ENCODE results near the gene MFGE8.

MFGE8 gene

GRCh38 chr15:88917760-88918159 lies 4.6 kb upstream of the MFGE8 start:
- FAIRE-seq, result no peak

DNA sequence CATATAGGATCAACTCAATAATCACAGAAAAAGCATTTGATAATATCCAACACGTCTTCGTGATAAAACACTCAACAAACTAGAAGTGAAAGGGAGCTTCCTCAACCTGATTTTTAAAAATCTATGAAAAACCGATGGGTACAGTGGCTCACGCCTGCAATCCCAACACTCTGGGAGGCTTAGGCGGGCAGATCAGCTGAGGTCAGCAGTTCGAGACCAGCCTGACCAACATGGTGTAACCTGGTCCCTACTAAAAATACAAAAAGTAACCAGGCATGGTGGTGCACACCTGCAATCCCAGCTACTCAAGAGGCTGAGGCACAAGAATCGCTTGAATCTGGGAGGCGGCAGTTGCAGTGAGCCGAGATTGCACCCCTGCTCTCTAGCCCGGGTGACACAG lies 2.2 kb upstream of the MFGE8 start:
- FAIRE-seq, result no peak

DNA sequence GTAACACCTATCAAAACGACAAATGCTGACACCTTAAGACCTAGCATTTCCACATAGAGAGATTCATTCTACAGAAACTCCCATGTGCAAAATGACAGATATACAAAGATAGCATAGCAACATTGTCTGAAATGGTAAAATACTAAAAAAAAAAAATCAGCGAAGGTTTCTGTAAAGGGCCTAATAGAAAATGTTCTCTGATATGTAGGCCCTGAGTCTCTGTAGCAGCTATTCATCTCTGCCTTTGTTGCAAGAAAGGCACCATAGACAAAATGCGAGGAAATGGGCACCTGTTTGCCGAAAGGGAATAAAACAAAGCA lies 631 bp upstream of the MFGE8 start:
- FAIRE-seq, result no peak

DNA sequence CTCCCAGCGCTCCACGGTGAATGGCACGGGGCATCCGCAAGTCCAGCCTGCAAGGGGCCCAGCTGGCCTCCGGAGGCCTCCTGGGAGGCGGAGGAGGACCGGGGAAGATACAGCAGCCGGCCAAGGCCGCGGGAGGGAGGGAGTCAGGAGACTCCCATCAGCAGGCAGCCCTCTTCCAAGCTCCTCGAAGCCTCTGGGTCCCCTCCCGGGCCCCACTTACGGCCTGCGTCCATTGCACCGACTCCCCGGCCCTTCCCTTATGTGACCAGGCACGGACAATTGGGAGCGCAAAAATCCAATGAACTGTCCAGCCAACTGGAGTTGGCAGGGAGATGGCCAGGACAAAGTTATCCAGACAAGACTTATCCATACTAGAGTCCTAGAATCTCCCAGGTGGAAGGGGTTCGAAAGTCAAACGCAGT lies 668 bp downstream of the MFGE8 start:
- no peak for FAIRE-seq

DNA sequence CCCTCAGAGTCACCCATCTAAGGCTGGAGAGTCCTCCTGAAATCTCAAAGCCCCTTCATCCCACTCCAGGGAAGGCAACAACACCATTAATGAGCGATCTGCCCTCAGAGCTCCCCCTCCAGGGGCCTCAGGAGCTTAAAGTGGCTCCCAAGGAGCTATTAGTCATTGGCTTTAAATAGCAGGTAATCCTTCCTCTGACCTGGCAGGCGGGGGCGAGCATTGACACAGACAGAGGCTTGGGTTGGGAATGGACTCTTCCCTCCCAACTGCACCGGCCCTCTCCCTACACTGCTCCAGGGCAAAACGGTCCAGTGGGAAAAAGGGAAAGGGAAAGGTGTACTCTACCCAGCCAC lies 1.4 kb downstream of the MFGE8 start:
- FAIRE-seq, result no peak

GRCh38 chr15:88909956-88910831 lies 3.0 kb downstream of the MFGE8 start:
- no peak for FAIRE-seq

- no peak for FAIRE-seq
Observed at GRCh38 chr15:88908697-88909621, 4.2 kb downstream of the MFGE8 start.

DNA sequence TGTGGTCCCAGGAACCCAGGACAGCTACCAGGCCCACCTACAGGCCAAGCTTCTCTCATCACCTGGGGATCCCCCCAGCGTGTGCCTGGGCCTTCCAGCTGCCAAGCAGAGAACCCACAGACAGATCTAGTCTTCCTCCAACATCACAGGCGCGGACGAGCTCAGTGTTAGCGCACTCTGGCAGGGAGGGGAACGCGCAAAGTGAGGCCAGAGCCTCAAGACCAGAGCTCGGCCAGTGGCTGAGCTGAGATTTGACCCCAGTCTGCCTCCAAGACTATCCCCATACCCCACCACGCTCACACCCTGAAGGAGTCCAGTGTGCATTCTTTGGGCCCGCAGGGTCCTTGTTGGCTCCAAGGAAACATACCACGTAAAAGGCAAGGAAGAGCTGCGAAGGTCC lies 5.1 kb downstream of the MFGE8 start:
- FAIRE-seq, result no peak

DNA sequence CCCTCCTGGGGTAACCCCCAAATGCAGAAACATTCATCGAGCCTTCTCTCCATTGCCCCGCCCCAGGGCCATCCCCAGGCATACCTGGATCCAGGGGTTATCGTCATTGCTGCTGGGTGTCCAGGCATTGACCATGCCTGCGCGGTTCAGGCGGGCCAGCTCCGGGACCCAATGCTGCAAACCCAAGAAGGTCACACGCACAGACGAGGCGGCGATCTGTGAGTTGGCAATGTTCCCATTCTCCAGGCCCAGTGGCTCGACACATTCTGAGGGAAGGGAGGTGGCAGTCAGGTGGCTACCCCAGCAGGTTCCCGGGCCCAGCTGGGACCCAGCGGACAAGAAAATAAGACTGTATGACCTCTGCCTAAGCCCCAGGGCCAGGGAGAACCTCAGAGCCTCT lies 6.1 kb downstream of the MFGE8 start:
- no peak for FAIRE-seq

- FAIRE-seq, result no peak
Observed at GRCh38 chr15:88906551-88906950, 6.6 kb downstream of the MFGE8 start.

GRCh38 chr15:88906130-88906529 lies 7.0 kb downstream of the MFGE8 start:
- no peak for FAIRE-seq

GRCh38 chr15:88905576-88905975 lies 7.6 kb downstream of the MFGE8 start:
- no peak for FAIRE-seq

GRCh38 chr15:88904624-88905327 lies 8.4 kb downstream of the MFGE8 start:
- no peak for FAIRE-seq

GRCh38 chr15:88904257-88904623 lies 8.9 kb downstream of the MFGE8 start:
- no peak for FAIRE-seq

DNA sequence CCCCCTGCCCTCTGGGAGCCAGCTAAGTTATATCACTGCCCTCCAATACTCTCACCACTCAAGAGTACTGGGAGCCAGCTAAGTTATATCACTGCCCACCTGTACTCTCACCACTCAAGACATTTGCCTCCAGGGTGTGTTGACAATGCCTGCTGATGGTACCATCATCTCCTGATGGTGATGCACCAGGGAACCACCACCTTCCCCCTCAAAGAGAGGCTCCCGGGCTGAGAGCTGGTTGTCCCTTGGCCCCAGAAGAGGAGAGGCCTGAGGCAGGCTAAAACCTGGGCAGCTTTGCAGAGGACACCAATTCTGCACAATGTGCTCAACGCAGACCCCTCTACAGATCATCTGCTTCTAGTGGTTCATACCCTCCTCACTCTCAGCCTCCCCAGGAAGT lies 10.3 kb downstream of the MFGE8 start:
- FAIRE-seq, result no peak

DNA sequence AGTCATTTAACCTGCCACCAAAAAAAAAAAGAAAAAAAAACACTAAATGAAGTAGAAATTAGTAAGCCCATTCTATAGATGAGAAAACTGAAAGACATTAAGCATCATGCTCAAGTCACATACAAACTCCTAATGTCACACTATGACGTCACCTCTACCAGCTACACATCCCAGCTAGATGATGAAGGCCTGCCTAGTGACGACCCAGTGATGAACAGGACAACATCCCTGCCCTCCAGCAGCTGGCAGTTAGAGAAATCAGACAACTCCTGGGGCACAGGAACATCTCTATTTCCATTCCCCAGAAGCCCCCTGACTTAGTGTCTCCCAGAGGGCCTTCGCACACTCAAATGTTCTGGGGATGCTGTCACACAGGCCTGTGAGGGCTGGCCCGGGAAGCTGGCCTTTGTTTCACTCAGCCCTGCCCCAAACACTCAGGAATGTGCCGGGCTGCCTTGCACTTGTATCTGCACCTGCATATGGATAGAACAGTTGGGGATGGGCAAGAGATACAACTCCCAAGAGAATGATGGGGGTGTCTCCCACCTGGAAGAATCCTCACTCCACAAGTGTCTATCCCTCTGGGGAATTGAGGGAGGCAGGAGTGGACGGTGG lies 10.9 kb downstream of the MFGE8 start:
- FAIRE-seq, result no peak

DNA sequence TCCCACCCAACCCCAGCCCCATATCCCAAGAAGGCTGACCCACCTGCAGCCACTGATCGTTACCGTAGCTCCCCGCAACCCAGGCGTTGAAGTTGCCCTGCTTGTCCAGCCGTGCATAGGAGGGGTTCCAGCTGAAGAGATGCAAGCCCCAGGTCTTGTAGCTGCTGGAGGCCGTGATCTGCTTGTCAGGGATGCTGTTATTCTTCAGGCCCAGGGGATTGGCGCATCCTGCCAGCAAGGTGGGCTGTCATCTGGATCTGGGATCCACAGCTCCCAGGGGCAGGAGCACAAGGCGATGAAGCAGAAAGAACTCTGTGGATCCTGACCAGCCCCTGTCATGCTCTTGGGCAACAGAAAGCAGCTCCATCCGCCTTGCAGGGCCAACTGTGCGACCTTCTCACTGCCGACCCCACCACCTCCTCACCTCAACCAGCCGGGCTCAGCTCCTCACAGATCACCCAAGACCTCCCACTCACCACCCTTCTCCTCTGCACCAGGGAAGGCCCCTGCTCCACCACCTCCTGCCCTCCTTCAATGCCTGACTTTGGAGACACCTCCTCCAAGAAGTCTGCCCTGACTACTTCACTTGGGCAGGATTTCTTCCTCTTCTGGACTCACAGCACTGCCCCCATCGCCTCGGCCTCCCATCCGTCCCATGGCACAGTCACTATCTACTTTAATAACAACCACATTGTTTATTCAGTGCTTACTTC lies 11.5 kb downstream of the MFGE8 start:
- no peak for FAIRE-seq

DNA sequence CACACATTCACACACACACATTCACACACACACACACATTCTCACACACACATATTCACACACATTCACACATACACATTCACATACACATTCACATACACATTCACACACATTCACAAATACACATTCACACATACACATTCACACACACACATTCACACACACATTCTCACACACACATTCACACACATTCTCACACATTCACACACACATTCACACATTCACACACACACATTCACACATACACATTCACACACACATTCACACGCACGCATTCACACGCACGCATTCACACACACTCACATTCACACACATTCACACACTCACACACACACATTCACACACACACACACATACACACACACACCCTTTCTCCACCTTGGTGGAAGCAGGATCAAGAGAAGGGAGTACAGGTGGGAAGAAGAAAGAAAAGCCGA lies 12.2 kb downstream of the MFGE8 start:
- FAIRE-seq, result no peak

DNA sequence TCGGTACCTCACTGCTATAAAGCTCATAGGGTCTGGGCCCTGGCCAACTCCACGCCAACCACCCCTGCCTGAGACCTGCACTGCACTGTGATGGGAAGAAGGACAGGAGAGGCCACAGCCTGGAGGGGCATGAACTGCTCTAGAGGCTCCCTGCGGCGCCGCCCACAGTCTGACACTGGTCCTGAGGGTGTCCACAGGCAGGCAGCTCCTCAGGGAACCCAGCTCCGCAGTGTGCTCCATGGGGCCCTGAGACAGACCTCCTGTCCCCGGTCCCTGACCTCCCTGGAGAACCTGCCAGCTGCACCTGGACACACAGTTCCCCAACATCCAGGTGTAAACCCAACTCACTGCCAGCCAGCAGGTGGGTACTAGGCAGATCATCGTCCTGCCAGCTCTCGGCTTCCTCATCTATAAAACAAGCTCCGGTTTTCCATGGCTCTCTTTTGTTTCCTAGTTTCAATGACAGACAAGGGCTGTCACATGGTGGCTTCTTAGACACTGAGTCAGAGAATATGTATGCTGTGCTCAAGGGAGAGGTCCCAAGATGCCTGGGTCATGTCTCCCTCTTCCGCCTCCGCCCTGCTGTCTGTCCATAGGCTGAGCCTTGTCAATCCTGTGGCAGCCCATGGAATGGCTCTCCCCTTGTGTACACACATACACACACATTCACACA lies 12.7 kb downstream of the MFGE8 start:
- no peak for FAIRE-seq

DNA sequence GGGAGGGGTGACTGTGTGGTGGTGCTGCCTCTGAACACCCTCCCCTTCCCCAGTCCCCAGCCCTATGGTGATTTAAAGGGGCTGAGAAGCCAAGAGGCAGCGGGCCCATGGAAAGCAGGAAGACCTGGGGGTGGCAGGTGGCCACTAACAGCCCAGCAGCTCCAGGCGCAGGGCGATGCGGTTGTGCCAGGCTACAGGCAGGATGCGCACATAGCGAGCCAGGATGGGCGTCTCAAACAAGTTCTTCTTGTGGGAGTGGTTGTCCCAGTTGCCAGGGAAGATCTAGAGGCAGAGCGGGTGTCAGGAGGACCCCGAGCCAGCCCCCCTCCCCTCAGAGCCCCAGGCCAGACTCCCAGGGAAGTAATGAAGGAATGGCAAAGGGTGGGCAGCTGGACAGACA lies 13.9 kb downstream of the MFGE8 start:
- no peak for FAIRE-seq

DNA sequence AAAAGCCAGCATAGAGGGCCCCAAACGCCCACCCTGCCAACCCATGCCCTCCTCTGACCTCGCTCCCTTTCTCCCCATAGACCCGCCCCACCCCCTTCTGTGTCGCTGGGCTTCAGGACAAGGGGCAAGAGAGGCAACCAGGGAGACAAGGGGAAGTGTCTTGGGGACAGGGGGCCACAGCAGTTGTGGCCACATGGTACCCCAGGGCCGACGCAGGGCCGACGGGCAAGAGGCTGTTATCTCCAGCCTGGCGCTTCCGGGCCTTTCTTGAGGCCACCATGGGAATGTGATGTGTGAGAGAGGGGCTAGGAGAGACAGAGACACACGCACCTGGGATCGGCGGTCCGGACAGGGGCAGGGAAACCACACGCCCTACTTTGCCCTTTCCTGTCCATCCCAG lies 14.4 kb downstream of the MFGE8 start:
- no peak for FAIRE-seq
